ENCODE results near the gene DAPK2.
A peak's percentile ranks its signal among the peaks of the same experiment; 100 is the strongest.
"Not testable (repeated sequence)": the region's sequence is repeated elsewhere in the genome, so short reads cannot be mapped to it uniquely, and the experiment has no call there.

The DAPK2 gene

DNA sequence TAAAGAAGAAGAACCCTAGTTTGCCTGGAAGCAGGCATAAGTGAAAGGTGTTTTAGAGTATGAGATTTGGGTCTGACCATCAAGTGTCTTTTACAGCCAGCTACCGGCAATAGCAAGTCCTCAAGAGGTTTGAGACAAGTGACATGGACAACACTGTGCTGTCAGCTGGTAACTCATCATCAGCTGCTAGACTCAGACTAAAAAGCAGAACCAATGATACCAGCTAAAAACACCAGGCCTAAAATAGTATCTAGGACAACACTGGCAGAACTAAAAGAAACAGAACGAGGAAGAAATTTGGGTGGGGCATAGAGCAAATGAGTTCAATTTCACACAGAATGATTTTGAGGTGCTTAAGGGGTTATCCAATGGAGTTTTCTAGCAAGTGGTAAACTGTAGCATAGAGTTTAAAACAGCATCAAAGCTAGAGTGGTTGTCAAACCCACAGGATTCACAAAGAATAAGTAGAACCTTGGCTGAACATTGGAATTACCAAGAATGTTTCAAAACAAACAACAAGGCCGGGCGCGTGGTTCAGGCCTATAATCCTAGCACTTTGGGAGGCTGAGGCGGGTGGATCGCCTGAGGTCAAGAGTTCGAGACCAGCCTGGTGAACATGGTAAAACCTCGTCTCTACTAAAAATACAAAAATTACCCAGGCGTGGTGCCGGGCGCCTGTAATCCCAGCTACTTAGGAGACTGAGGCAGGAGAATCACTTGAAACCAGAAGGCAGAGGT is 43.4 kb upstream of the DAPK2 start:
- DNase-seq (ENCODE audit: low read depth), result no peak
- TF ChIP-seq, protein P1, sequence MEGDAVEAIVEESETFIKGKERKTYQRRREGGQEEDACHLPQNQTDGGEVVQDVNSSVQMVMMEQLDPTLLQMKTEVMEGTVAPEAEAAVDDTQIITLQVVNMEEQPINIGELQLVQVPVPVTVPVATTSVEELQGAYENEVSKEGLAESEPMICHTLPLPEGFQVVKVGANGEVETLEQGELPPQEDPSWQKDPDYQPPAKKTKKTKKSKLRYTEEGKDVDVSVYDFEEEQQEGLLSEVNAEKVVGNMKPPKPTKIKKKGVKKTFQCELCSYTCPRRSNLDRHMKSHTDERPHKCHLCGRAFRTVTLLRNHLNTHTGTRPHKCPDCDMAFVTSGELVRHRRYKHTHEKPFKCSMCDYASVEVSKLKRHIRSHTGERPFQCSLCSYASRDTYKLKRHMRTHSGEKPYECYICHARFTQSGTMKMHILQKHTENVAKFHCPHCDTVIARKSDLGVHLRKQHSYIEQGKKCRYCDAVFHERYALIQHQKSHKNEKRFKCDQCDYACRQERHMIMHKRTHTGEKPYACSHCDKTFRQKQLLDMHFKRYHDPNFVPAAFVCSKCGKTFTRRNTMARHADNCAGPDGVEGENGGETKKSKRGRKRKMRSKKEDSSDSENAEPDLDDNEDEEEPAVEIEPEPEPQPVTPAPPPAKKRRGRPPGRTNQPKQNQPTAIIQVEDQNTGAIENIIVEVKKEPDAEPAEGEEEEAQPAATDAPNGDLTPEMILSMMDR (IDR thresholded peaks at IDR 0.05; ENCODE audit: low read length, missing control alignments), result no peak
- no peak overlapping the region for H3K4me3 ChIP-seq (replicated peaks; ENCODE audit: low read depth, low read length)

DNA sequence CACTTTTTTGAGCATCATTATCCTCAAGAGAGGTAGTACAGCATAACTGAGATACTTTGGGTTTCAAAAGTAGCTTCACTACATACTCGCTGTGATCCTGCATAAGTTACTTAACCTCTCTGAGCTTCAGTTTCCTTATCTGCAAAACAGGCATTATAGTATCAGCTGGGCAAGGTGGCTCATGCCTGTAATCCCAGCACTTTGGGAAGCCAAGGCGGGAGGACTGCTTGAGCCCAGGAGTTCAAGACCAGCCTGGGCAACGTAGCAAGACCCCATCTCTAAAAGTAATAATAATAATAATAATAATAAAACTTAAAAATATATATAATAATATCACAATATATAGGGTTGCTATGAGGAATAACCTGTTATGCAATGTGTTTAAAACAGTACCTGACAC is 36.5 kb upstream of the DAPK2 start:
- no peak for DNase-seq (ENCODE audit: low read depth)
- no peak overlapping the region for H3K4me3 ChIP-seq (replicated peaks; ENCODE audit: low read depth, low read length)
- TF ChIP-seq, protein P1 (IDR thresholded peaks at IDR 0.05; ENCODE audit: low read length, missing control alignments), result no peak

- DNase-seq (ENCODE audit: low read depth), result not testable (repeated sequence)
These were observed 27.2 kb upstream of the DAPK2 start for GRCh38 chr15:64073496-64073895.

DNA sequence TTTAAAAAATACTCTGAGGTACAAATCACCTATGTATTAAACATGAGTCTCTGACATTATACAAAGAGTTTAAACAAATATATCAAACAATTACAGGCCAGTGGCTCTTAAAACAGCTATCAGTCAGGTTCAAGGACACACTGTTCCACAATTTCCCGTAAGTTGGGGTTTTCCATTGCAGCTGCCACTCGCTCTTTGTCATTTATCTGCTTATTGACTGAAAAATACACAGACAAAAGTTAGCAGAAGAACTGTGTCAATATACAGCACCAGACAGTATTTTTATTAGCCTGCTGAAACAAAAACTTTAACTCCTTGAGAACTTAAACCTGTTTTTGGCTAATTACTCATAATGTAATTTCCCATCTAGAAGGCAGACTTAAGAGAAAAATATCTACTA is 26.5 kb upstream of the DAPK2 start:
- TF ChIP-seq, protein P1 (IDR thresholded peaks at IDR 0.05; ENCODE audit: low read length, missing control alignments), result no peak
- no peak for DNase-seq (ENCODE audit: low read depth)
- no peak overlapping the region for H3K4me3 ChIP-seq (replicated peaks; ENCODE audit: low read depth, low read length)

More at GRCh38 chr15:64073496-64073895, 27.2 kb upstream of the DAPK2 start:
- not testable (repeated sequence) for H3K4me3 ChIP-seq (replicated peaks; ENCODE audit: low read depth, low read length)

DNA sequence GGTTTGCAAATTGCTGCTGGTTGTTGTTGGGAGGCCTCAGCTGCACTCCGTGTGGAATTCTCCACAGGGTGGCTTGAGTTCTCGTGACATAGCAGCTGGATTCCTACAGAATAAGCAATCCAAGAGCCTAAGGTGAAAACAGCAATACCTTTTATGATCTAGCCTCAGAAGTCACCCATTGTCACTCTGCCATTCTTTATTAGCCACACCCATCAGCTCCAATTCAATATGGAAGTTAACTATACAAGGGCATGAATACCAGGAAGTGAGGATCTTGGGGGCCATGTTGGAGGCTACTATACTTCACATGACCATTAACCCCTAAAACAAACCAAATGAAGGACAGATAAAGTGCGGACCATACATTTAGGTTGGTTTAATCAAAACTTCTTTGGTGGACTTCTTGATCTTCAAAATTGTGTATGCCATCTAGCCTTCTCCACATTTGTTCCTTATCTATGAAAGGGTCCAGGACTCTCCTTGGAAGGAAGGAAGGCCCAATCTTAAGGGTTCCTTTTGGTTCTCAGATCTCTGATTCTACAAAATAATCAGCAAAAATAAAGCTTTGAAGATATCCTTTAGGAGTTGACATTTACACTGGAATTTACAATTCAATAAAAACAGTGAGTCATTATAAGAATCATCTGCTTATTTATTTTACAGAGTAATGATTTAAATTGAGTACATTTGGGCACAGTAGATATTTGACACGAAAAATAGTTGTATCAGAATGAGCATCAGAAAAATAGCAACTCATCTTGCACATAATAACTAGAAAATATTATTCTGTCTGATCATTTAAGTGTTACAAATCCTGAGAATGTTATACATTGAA is 25.9 kb upstream of the DAPK2 start:
- TF ChIP-seq, protein P1 (IDR thresholded peaks at IDR 0.05; ENCODE audit: low read length, missing control alignments), result no peak
- no peak overlapping the region for H3K4me3 ChIP-seq (replicated peaks; ENCODE audit: low read depth, low read length)
- DNase-seq (ENCODE audit: low read depth), result peak; percentile 11

DNA sequence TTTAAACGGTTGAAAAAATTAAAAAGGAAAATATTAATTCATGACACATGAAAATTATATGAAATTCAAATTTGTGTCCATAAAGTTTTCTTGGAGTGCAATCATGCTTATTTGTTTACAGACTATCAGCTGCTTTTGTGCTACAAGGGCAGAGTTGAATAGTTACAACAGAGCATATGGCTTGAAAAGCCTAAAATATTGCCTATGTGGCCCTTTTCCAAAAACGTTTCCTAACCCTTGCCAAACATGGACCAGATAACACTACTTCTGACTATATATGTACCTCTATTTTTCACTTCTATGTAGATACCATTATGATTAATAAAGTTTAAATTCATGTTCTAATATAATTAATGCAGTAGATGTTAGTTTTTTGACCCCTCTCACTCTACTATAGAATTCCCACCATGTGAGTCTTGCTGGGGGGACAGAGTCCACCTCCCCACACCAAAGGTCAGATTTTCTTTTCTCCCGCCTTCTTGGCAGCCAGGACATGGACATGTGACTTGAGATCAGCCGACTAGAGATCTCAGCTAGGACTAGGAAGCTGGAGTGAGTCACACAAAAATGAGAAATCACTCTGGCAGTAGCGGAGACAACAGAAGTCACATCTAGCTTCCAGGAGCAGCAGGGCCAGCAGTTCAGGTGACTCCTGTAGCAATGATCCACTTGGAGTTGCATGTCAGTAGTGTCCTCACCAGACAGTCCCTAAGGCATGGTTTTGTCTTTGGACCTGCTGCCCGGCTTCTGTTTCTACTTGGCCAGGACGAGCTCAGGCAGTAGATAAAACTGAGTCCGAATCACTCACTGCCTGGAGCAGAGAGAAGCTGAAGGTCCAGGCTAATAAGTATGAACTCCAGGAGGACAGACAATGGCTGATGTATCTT is 24.9 kb upstream of the DAPK2 start:
- H3K4me3 ChIP-seq (replicated peaks; ENCODE audit: low read depth, low read length), result no peak overlapping the region
- peak; percentile 90 for DNase-seq (ENCODE audit: low read depth)
- TF ChIP-seq, protein P1 (IDR thresholded peaks at IDR 0.05; ENCODE audit: low read length, missing control alignments), result no peak

- H3K4me3 ChIP-seq (replicated peaks; ENCODE audit: low read depth, low read length), result no peak overlapping the region
- no peak for DNase-seq (ENCODE audit: low read depth)
- TF ChIP-seq, protein P1 (IDR thresholded peaks at IDR 0.05; ENCODE audit: low read length, missing control alignments), result no peak
These were observed 23.8 kb upstream of the DAPK2 start for GRCh38 chr15:64070106-64070505.
